Mucosa of gallbladder (tissue), 1 donor: ENCODE results near the gene WNT3. TPM values are rescaled to one million over a fixed set of nuclear protein-coding genes. Genes with fewer than 3 reads are reported as not detected.

Experiments
- DNase-seq: peaks from one replicate; pipeline ENCODE4 v3.0.0-alpha.2; 2020; ENCODE audit warnings: low spot score
- total RNA-seq: library from RNA; stranded (reverse); gene quantifications from one replicate; pipeline ENCODE4 v1.2.1, GENCODE V29; 2021
- donor health status: DM: no; HTN: no; CAD: no.

WNT3 gene
- total RNA-seq, 1 donor from 2014 or later: 0.52 TPM

DNA sequence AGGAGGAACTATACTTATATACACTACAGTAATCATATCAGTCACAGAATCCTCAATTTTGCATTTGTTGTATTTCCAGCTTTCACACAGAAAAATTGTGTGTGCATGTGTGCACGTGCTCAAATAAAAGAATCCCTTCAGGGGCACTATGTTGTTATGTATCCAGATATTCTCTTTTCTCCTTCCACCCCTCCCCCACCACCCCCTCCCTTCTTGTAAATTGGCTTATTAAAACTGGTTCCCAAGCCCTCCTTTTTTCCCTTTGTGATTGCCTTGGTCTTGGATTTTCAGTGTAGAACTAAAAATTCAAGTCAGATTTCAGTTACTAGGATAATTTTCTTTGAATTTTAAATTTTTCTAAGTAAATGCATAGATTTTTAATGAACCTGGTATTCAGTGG is 86.3 kb downstream of the WNT3 start:
- DNase-seq: no peak

DNA sequence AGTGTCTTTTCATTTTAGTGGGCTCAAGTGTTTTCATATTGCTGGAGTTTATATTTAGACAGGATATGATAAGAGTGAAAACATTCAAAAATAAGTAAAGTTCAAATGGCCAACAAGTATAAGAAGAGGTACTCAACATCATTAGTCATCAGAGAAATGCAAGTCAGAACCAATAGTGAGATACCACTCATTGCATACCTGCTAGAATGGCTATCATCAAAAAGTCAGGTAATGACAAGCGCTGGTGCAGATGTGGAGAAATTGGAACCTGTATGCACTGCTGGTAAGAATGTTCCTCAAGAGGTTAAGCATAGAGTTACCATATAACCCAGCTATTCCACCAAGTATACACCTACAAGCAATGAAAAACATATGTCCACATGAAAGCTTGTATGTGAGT is 87.8 kb downstream of the WNT3 start:
- no peak for DNase-seq

DNA sequence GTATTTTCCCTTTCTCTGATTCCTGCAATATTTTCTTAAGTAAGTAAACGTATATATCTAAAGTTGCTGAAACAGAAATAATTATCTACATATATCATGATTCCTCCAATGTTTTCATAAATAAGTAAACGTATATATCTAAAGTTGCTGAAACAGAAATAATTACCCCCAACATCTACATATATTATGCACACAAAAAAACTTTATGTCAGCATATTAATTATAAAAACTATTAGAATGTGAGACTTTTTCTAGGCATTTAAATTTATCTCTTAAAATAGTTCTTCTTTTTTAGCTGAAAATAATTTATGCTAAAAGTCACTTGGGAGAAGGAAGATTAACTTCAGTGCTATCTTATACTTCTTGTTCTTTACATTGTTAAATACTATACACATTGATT is 88.5 kb downstream of the WNT3 start:
- no peak for DNase-seq

DNA sequence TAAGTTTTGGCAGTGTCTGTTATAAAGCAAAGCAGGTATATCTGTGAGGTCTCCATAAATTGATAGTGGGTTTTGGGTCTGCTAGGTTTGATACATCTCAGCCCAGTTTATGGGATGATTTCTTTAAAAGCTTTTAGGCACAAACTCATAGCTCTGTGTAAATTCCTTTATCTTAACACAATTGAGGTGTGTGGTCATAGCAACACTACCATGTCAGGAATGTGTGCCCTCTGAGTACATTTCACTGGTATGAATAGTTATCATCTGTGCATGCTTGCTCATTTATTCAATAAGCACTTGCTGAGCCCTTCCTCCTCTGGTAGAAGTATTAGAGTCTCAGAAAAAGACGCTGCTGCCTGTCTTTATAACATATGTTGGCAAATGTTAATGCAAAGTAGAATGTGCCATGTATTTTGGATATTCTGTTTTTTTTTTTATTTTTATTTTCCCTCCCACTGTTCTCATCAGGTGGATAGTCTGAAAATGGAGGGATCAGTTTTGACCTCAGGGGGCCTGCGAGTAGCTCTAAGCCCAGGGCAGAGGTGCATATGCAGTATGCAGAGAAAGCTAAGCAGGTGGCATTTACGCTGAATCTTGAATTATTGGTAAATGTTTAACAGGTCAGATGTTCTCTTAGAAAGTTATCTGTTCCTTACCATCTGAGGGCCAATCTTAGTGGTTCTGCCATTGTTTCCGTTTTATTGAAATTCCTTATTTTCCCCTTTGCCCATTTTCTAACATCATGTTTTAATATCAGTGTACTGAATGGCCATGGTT is 90.7 kb downstream of the WNT3 start:
- no peak for DNase-seq

DNA sequence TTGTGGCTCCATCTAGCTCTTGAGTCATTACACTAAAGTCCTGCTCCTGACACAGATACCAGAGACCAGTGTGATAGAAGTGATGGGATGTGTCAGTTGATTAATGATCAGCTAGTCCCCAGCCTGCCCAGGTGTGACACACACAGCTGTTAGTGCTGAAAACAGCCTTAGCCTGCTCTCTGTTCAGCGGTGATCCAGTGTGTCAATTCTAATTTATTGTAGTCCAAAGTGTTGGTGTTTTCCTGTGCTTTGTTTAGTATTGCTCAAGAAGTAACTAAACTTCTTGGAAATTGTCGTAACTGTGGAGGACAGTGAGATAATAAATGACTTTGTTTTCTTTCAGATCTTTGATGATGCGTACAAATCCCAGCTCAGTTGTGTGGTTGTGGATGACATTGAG is 92.3 kb downstream of the WNT3 start:
- no peak for DNase-seq

DNA sequence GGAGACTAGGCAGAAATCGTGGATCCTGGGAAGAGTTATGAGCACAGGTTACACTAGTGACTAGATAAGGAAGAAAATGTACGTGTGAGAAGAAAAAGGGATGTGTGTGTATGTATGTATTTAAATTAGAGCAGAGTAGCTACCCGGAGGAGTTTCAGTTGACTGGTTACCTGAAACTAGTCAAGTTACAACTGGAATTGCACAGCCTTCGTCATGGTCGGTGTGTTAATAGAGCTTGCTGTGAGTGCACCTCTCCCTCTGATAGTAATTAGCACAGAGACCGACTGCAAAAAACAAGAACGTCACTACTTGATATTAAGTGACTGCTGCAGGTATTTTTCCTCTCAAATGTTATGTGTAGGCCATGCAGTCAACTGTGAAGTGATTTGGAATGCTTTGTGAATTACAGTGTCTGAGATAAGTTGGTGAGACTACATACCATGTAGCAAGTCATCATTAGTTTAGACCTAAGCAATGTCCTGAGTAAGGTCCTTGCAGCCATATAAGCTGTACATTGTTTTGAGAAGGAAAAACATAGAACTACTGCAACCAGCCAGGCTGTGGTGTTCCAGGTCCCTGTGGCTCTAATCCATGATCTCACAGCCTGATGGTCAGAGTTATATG is 95.7 kb downstream of the WNT3 start:
- DNase-seq: no peak

DNA sequence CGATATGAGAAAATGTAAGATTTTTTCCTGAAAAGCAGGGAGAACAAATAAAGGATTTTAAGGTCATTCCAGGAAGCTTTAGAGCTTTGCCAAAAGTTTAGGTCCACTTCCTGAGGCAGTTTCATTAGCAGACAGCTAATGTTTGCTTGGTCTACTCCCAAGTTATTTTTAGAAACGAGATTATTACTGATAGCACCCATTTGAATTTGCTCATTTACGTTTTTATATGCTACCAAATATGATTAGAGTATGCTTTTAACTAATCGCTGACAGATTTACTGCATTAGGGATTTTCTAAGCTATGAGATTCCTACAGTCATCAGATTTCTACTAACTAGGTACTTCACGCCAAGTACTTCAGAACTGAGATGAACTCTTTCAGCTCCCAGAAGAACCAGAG is 98.1 kb downstream of the WNT3 start:
- DNase-seq: no peak

DNA sequence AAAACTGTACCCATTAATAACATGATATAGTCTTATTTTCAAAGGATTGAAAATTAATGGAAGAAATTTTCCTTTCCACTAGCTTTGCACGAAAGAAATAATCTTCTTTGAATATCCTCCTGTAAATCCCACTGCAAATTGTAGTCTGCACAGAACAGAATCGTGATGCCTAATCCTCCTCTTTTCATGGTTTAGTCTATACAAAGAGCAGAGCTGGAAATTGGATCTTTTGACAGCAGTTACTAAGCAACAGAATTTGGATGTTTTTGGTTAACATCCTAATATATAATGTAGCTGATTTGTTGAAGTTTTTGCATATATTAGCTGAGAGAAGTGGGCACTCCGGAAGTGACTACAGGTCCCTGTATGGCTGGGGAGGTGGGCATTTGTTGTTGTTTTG is 98.6 kb downstream of the WNT3 start:
- no peak for DNase-seq

DNA sequence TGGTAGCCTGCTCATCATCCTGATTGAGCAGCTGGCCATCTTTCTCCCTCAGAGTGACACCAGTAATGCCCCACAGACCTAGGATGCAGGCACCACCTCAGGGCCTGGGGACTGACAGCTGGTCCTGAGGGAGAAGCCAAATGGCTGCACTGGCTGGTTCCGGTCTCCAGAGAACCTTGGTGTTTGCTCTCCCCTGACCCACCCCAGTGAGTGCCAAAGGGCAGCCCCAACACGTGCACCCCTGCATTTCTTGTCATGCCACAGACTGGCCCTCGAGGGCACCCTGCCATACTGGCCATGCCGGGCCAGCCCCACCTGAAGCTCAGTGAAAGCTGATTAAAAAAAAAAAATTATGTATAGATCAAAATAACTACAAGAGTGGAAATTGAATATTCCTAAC is 100.5 kb downstream of the WNT3 start:
- no peak for DNase-seq

Other genes starting within 250 kb of the WNT3 start
- 23.0 TPM for gene ARL17A, start 239.0 kb downstream of the WNT3 start, total RNA-seq
- gene NSF, start 228.0 kb downstream of the WNT3 start, total RNA-seq: 44.7 TPM
- gene WNT9B, start 32.9 kb upstream of the WNT3 start, total RNA-seq: 0.14 TPM
- gene GOSR2, start 104.5 kb upstream of the WNT3 start, total RNA-seq: 47.8 TPM
- gene RPRML, start 160.6 kb upstream of the WNT3 start, total RNA-seq: not detected